ENCODE results near the gene ZNF611. TPM values are rescaled to one million over a fixed set of nuclear protein-coding genes. Genes with fewer than 3 reads are reported as not detected.
"Not testable (repeated sequence)": the region's sequence is repeated elsewhere in the genome, so short reads cannot be mapped to it uniquely, and the experiment has no call there.

Gene ZNF611
- total RNA-seq, 1 donor from 2014 or later, result 19.9 TPM

DNA sequence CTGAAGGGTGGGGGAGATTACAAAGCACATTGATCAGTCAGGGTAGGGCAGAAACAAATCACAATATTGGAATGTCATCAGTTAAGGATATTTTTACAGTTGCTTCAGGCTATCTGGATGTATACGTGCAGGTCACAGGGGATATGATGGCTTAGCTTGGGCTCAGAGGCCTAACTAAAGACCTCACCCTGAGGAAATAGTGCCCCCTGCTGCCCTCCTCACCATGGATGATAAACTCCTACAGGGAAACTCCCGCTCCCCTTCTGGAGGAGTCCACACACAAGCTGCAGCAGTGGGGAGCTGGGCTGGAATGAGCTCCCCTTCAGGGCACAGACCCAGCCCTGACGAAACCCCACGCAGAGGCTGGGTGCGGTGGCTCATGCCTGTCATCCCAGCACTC, 35.3 kb downstream of the ZNF611 start:
- H3F3A ChIP-seq (ENCODE audit: low read depth); H3K27ac Mint-ChIP-seq; H3K27me3 ChIP-seq; H3K4me3 Mint-ChIP-seq; H3K4me3 ChIP-seq; H3K79me2 ChIP-seq (ENCODE audit: low read depth); H3K4me1 ChIP-seq; H3K4me2 ChIP-seq; H3K27ac ChIP-seq; H3K4me1 Mint-ChIP-seq; H4K20me1 ChIP-seq (ENCODE audit: low read depth); H2AFZ ChIP-seq (replicated peaks); H3K27me3 Mint-ChIP-seq (ENCODE audit: insufficient read depth, low read depth); H3K9me3 ChIP-seq (ENCODE audit: low read depth); H3K36me3 ChIP-seq; H3K9ac ChIP-seq: not testable (repeated sequence)
- TF ChIP-seq, protein P1, sequence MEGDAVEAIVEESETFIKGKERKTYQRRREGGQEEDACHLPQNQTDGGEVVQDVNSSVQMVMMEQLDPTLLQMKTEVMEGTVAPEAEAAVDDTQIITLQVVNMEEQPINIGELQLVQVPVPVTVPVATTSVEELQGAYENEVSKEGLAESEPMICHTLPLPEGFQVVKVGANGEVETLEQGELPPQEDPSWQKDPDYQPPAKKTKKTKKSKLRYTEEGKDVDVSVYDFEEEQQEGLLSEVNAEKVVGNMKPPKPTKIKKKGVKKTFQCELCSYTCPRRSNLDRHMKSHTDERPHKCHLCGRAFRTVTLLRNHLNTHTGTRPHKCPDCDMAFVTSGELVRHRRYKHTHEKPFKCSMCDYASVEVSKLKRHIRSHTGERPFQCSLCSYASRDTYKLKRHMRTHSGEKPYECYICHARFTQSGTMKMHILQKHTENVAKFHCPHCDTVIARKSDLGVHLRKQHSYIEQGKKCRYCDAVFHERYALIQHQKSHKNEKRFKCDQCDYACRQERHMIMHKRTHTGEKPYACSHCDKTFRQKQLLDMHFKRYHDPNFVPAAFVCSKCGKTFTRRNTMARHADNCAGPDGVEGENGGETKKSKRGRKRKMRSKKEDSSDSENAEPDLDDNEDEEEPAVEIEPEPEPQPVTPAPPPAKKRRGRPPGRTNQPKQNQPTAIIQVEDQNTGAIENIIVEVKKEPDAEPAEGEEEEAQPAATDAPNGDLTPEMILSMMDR (IDR thresholded peaks at IDR 0.05), result peak; percentile 38
- H3K36me3 Mint-ChIP-seq, result peaks cover 27% of the 10 kb centered on the region
- DNase-seq (ENCODE audit: low spot score), result peak; percentile 39
- H3K9me3 Mint-ChIP-seq, result peaks cover 40% of the 10 kb centered on the region

DNA sequence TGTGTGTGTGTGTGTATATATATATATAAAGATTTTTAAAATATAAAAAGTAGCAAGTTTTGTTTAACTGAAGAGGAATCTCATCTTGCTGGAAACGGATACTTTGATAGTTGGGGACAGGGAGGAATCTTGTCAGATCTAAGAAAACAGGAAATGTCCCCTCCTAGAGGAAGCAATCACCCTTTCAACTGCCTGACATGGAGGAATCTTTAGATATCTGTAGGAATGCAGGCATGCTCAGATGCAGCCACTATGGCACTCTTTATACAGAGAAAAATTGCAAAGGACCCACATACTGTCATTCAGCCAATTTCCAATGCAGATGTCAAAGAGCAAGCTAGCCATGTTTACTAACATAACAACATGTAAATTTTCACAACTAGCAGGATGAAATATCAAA, 38.8 kb downstream of the ZNF611 start:
- Histone ChIP-seq H3K27me3 (no peaks in the 10 kb centered on the region), H3K4me3 (no peak overlapping the region), H3K27ac (no peak overlapping the region), H3K4me2 (no peak overlapping the region), H3K9ac (no peak overlapping the region), H3K36me3 (no peaks in the 10 kb centered on the region), H2AFZ (replicated peaks) (no peak overlapping the region), H3K79me2 (ENCODE audit: low read depth) (no peaks in the 10 kb centered on the region), H3F3A (ENCODE audit: low read depth) (peaks cover 10% of the 10 kb centered on the region), H3K4me1 (peaks cover 6% of the 10 kb centered on the region), H3K9me3 (ENCODE audit: low read depth) (no peaks in the 10 kb centered on the region), H4K20me1 (ENCODE audit: low read depth) (no peaks in the 10 kb centered on the region)
- Mint-ChIP-seq H3K27me3 (ENCODE audit: insufficient read depth, low read depth) (peaks cover 6% of the 10 kb centered on the region), H3K9me3 (peaks cover 33% of the 10 kb centered on the region), H3K27ac (no peak overlapping the region), H3K4me1 (peaks cover 8% of the 10 kb centered on the region), H3K36me3 (peaks cover 13% of the 10 kb centered on the region), H3K4me3 (no peak overlapping the region)
- DNase-seq (ENCODE audit: low spot score), result no peak
- TF ChIP-seq EZH2phosphoT487 (IDR thresholded peaks at IDR 0.05) (no peak), EZH2 (IDR thresholded peaks at IDR 0.05) (no peak)
- TF ChIP-seq, protein P1 (IDR thresholded peaks at IDR 0.05), result no peak

DNA sequence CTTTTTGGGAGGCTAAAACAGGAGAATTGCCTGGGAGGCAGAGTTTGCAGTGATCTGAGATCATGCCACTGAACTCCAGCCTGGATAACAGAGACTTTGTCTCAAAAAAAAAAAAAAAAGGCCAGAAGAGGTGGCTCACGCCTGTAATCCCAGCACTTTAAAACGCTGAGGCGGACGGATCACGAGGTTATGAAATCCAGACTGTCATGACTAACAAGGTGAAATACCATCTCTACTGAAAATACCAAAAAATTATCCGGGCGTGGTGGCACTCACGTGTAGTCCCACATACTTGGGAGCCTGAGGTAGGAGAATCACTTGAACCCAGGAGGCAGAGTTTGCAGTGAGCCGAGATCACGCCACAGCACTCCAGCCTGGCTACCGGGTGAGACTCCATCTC, 39.9 kb downstream of the ZNF611 start:
- Histone ChIP-seq H3K4me3 (no peak overlapping the region), H3K9me3 (ENCODE audit: low read depth) (no peaks in the 10 kb centered on the region), H3K36me3 (no peaks in the 10 kb centered on the region), H3F3A (ENCODE audit: low read depth) (peaks cover 21% of the 10 kb centered on the region), H3K4me2 (no peak overlapping the region), H3K79me2 (ENCODE audit: low read depth) (no peaks in the 10 kb centered on the region), H3K4me1 (peaks cover 9% of the 10 kb centered on the region), H3K9ac (no peak overlapping the region), H3K27me3 (no peaks in the 10 kb centered on the region), H2AFZ (replicated peaks) (no peak overlapping the region), H4K20me1 (ENCODE audit: low read depth) (no peaks in the 10 kb centered on the region), H3K27ac (no peak overlapping the region)
- peaks cover 13% of the 10 kb centered on the region for H3K4me1 Mint-ChIP-seq
- TF ChIP-seq EZH2phosphoT487 (IDR thresholded peaks at IDR 0.05), result no peak
- TF ChIP-seq EZH2 (IDR thresholded peaks at IDR 0.05), result no peak
- TF ChIP-seq, protein P1 (IDR thresholded peaks at IDR 0.05), result no peak
- H3K27ac Mint-ChIP-seq, result no peak overlapping the region
- H3K9me3 Mint-ChIP-seq, result peaks cover 27% of the 10 kb centered on the region
- H3K4me3 Mint-ChIP-seq, result no peak overlapping the region
- H3K27me3 Mint-ChIP-seq (ENCODE audit: insufficient read depth, low read depth), result peaks cover 6% of the 10 kb centered on the region
- peaks cover 7% of the 10 kb centered on the region for H3K36me3 Mint-ChIP-seq
- DNase-seq (ENCODE audit: low spot score), result no peak

DNA sequence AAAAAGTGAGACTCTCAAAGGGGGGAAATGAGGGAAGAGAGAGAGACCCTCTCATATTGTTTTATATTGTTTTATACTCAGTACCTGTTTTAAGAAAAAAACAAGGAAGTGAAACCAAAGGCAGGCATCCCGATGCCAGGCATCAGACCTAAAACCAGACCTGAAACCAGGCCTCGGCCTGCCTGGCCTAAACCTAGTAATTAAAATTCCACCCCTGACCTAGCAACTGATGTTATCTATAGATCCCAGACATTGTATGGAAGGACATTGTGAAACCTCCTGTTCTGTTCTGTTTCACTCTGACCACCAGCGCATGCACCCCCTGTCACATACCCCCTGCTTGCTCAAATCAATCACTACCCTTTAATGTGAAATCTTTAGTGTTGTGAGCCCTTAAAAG, 40.6 kb downstream of the ZNF611 start:
- H3K4me3 Mint-ChIP-seq; H3K27me3 ChIP-seq; H2AFZ ChIP-seq (replicated peaks); H3K4me2 ChIP-seq; H3K4me3 ChIP-seq; DNase-seq (ENCODE audit: low spot score); H3K79me2 ChIP-seq (ENCODE audit: low read depth); H3K9me3 ChIP-seq (ENCODE audit: low read depth); H4K20me1 ChIP-seq (ENCODE audit: low read depth); H3K4me1 ChIP-seq; H3K27ac Mint-ChIP-seq; H3K36me3 ChIP-seq; H3K27me3 Mint-ChIP-seq (ENCODE audit: insufficient read depth, low read depth); H3K9ac ChIP-seq; H3K27ac ChIP-seq; H3K36me3 Mint-ChIP-seq: not testable (repeated sequence)
- H3K4me1 Mint-ChIP-seq, result peaks cover 17% of the 10 kb centered on the region
- H3F3A ChIP-seq (ENCODE audit: low read depth), result peaks cover 28% of the 10 kb centered on the region
- peaks cover 24% of the 10 kb centered on the region for H3K9me3 Mint-ChIP-seq
